Keratinocyte (primary cell): ENCODE data around the gene SLC6A15. TPM values are rescaled to one million over a fixed set of nuclear protein-coding genes. Genes with fewer than 3 reads are reported as not detected.

Experiments
- DNase-seq: peaks from one replicate; pipeline ENCODE4 v3.0.0-alpha.2; 2011; ENCODE audit warnings: low read depth, missing footprints, low spot score
- FAIRE-seq: peaks from 2 replicates; lab custom pipeline; 2011; peaks lifted over from hg19 to GRCh38; lab: Jason Lieb, UNC
- H2AFZ ChIP-seq: 2 replicates; pipeline ENCODE4 v1.6.0; 2012; ENCODE audit warnings: low read length, control low read depth, inconsistent platforms; ENCODE audit not compliant: control insufficient read depth
- H3K27ac ChIP-seq: 2 replicates; pipeline ENCODE4 v1.5.1; 2011; ENCODE audit warnings: low read length; ENCODE audit not compliant: control insufficient read depth, insufficient read depth
- H3K27me3 ChIP-seq: 3 replicates; pipeline ENCODE4 v1.6.0; 2011; ENCODE audit warnings: low read length; ENCODE audit not compliant: control insufficient read depth, insufficient read depth; ENCODE audit errors: extremely low read depth
- H3K36me3 ChIP-seq, 2 experiments: 2 replicates in 1 of 2; 3 replicates in 1 of 2; pipeline ENCODE4 v1.5.1; 2011; ENCODE audit warnings: low read length in 2 of 2, mild to moderate bottlenecking in 1 of 2; ENCODE audit not compliant: control insufficient read depth in 2 of 2, insufficient read depth in 2 of 2; ENCODE audit errors: extremely low read depth in 1 of 2
- H3K4me1 ChIP-seq: 3 replicates; pipeline ENCODE4 v1.5.1; 2011; ENCODE audit warnings: low read length; ENCODE audit not compliant: control insufficient read depth, insufficient read depth; ENCODE audit errors: extremely low read depth
- H3K4me2 ChIP-seq: 3 replicates; pipeline ENCODE4 v1.6.0; 2011; ENCODE audit warnings: low read depth, low read length; ENCODE audit not compliant: control insufficient read depth, insufficient read depth; ENCODE audit errors: extremely low read depth
- H3K4me3 ChIP-seq, 3 experiments: fragments of 200-600 bp in 1 of 3; sonication (generic) in 1 of 3; 2 replicates in 2 of 3; 3 replicates in 1 of 3; pipeline ENCODE4 v1.5.1; 2011 to 2016; ENCODE audit warnings: low read length in 3 of 3, mild to moderate bottlenecking in 3 of 3, control low read depth in 2 of 3, inconsistent platforms in 1 of 3, low read depth in 1 of 3, mixed read lengths in 1 of 3, mixed run types in 1 of 3, moderate library complexity in 1 of 3; ENCODE audit not compliant: control insufficient read depth in 2 of 3, insufficient read depth in 2 of 3; ENCODE audit errors: extremely low read depth in 1 of 3
- H3K79me2 ChIP-seq: 2 replicates; pipeline ENCODE4 v1.6.0; 2012; ENCODE audit warnings: low read length; ENCODE audit not compliant: control insufficient read depth, insufficient read depth
- H3K9ac ChIP-seq: 3 replicates; pipeline ENCODE4 v1.6.0; 2011; ENCODE audit warnings: low read length; ENCODE audit not compliant: control insufficient read depth, insufficient read depth; ENCODE audit errors: extremely low read depth
- H3K9me1 ChIP-seq: 3 replicates; pipeline ENCODE4 v1.6.0; 2011; ENCODE audit warnings: low read length; ENCODE audit not compliant: control insufficient read depth, insufficient read depth; ENCODE audit errors: extremely low read depth
- H3K9me3 ChIP-seq: 2 replicates; pipeline ENCODE4 v1.5.1; 2012; ENCODE audit warnings: low read depth, low read length; ENCODE audit not compliant: control insufficient read depth
- H4K20me1 ChIP-seq: 3 replicates; pipeline ENCODE4 v1.6.0; 2011; ENCODE audit warnings: low read length; ENCODE audit not compliant: control insufficient read depth, insufficient read depth; ENCODE audit errors: extremely low read depth
- CTCF ChIP-seq, 3 experiments: IDR thresholded peaks in 1 of 3; conservative IDR thresholded peaks in 1 of 3; optimal IDR thresholded peaks in 1 of 3; 2 replicates in 2 of 3; 3 replicates in 1 of 3; pipeline versions ENCODE3 to v1.5.1; 2011; ENCODE audit warnings: low read length in 3 of 3, mild to moderate bottlenecking in 3 of 3, moderate library complexity in 2 of 3, control low read depth in 1 of 3, inconsistent platforms in 1 of 3; ENCODE audit not compliant: insufficient read depth in 2 of 3; ENCODE audit errors: extremely low read depth in 1 of 3
- EZH2 ChIP-seq: IDR thresholded peaks from one replicate; pipeline ENCODE4 v1.6.1; 2012; ENCODE audit warnings: inconsistent platforms, mild to moderate bottlenecking, low read length, moderate library complexity
- dilution Hi-C: fragments of 300-500 bp; cut with MboI; formaldehyde crosslinking; loops from one replicate; pipeline ENCODE4 v1.7.0; 2020; ENCODE audit warnings: low sequenced_read_pairs; ENCODE audit not compliant: extremely low pct_ligation_motif_present
- polyA plus RNA-seq, 5 experiments: library from polyadenylated mRNA; depleted of rRNA in 3 of 5; stranded (reverse) in 3 of 5; stranded (forward) in 1 of 5; unstranded in 1 of 5; fragments of >200 nt; gene quantifications; 1 replicate in 1 of 5; 2 replicates in 3 of 5; 3 replicates in 1 of 5; pipeline versions ENCODE4 v1.2.1 to v1.2.3, GENCODE V29; 2011 to 2012; ENCODE audit warnings: missing spikeins in 2 of 5, low read depth in 1 of 5, low replicate concordance in 1 of 5

Gene SLC6A15
- polyA plus RNA-seq, 1 donor (not counting 4 experiments of a cell fraction or from before 2014, with no cell fraction given): 18.9 TPM

GRCh38 chr12:84860718-84861117 lies 51.9 kb downstream of the SLC6A15 start:
- H3K9ac ChIP-seq: no peak overlapping the region
- no peaks in the 10 kb centered on the region for H3K9me3 ChIP-seq
- no peaks in the 10 kb centered on the region for H3K79me2 ChIP-seq
- H3K4me1 ChIP-seq: peaks cover 10% of the 10 kb centered on the region
- TF ChIP-seq EZH2: no peak
- no peak for TF ChIP-seq CTCF (optimal IDR thresholded peaks at IDR 0.05 in 1 of 3, IDR thresholded peaks at IDR 0.05 in 1 of 3, conservative IDR thresholded peaks at IDR 0.05 in 1 of 3; ENCODE audit: extremely low read depth in 1 of 3, insufficient read depth in 2 of 3, low read length in 3 of 3)
- FAIRE-seq (no peak), DNase-seq (no peak)
- no peak overlapping the region for H2AFZ ChIP-seq
- H3K27me3 ChIP-seq: no peaks in the 10 kb centered on the region
- no peak overlapping the region for H3K4me2 ChIP-seq
- no peaks in the 10 kb centered on the region for H4K20me1 ChIP-seq
- dilution Hi-C loops: no loop called here
- H3K4me3 ChIP-seq: no peak overlapping the region
- H3K27ac ChIP-seq: no peak overlapping the region
- peaks cover 0 to 3% of the 10 kb centered on the region in 2 experiments for H3K36me3 ChIP-seq
- H3K9me1 ChIP-seq: no peaks in the 10 kb centered on the region

- H3K4me2 ChIP-seq: no peak overlapping the region
- dilution Hi-C loops: no loop called here
- peaks cover 0 to 3% of the 10 kb centered on the region in 2 experiments for H3K36me3 ChIP-seq
- H3K4me3 ChIP-seq: no peak overlapping the region
- no peak overlapping the region for H3K9ac ChIP-seq
- no peak for TF ChIP-seq CTCF (optimal IDR thresholded peaks at IDR 0.05 in 1 of 3, IDR thresholded peaks at IDR 0.05 in 1 of 3, conservative IDR thresholded peaks at IDR 0.05 in 1 of 3; ENCODE audit: extremely low read depth in 1 of 3, insufficient read depth in 2 of 3, low read length in 3 of 3)
- no peak for TF ChIP-seq EZH2
- H4K20me1 ChIP-seq: no peaks in the 10 kb centered on the region
- H3K4me1 ChIP-seq: peaks cover 10% of the 10 kb centered on the region
- no peaks in the 10 kb centered on the region for H3K27me3 ChIP-seq
- no peaks in the 10 kb centered on the region for H3K9me1 ChIP-seq
- H3K27ac ChIP-seq: no peak overlapping the region
- no peak for DNase-seq
- no peaks in the 10 kb centered on the region for H3K79me2 ChIP-seq
- no peaks in the 10 kb centered on the region for H3K9me3 ChIP-seq
- FAIRE-seq: no peak
- no peak overlapping the region for H2AFZ ChIP-seq
Measured at GRCh38 chr12:84858796-84859195, 53.8 kb downstream of the SLC6A15 start.
